NCI-H460 (cell line): ENCODE measurements around the gene UPP1. TPM values are rescaled to one million over a fixed set of nuclear protein-coding genes. Genes with fewer than 3 reads are reported as not detected.

Experiments used
- DNase-seq: peaks from one replicate; pipeline ENCODE4 v3.0.0-alpha.2; 2016; ENCODE audit warnings: low read depth; ENCODE audit errors: extremely low read depth
- total RNA-seq: library from RNA; depleted of rRNA; stranded (reverse); fragments of >200 nt; shearing (Covaris generic); gene quantifications from 2 replicates; pipeline ENCODE4 v1.2.3, GENCODE V29; 2014

UPP1 gene
- total RNA-seq, 1 experiment from 2014 or later, result 97.2 TPM

DNA sequence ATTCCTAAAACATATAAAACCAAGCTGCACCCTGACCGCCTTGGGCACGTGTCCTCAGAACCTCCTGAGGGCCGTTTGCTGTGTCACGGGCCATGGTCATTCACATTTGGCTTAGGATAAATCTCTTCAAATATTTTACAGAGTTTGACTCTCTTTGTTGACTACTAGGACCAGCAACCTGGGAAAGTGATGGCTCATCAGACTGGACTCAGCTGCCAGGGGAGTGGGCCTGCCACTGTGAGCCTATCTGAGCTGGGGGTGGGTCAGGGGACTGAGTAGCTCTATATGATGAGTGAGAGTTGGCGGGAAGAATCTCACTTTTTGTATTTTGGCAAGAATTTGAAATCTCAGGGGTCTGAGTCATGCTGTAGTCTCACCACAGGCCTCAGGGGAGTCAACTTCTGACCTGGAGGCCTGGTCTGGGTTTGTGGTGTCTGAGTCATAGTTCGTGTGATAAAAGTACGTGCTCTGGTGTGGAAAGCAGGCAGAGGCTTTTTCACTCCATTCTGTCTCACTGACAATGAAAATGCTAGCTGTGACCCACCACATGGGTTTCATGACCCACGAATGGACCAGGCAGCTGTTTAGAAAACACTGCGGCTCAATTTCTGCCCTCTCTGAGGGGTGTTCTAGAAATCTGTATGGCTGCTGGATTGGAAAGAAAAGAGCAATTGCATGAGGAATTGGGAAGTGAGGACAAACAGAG is 4.2 kb upstream of the UPP1 start:
- DNase-seq, result peak; percentile 92

DNA sequence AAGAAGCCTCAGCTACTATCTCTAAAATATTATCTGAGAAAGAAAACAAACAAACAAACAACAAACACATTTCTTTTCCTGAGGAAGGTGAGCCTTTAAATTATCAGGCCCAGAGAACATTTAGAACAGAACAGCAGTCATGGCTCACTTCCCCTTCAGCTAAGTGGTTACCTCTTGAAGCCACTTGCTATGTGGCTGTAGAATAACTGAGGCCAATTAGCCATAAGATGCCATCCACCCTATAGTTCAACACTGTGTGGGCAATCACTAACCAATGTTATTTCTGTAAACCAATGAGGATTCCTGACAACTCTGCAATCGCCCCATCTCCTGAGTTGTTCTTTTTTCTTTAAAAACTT is 3.7 kb upstream of the UPP1 start:
- no peak for DNase-seq

DNA sequence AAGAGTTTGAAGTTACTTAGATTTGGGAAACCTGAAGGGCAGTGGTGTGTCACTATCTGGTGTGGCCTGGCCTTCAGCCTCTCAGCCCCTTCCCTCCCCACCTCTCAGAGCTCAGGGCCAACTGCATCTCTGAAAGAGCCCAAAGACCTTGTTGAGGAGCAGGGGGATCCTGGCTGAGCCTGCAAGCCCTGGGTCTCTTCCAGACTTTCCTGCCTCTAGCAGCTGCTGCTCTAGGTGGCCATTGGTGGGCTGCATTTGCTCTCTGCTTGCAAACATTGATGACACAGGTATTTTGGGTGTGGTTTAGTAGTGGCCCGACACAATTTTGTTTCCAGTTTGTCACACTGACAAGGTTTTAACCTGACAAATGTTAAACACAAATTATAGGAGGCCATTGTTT is 3.1 kb upstream of the UPP1 start:
- no peak for DNase-seq

DNA sequence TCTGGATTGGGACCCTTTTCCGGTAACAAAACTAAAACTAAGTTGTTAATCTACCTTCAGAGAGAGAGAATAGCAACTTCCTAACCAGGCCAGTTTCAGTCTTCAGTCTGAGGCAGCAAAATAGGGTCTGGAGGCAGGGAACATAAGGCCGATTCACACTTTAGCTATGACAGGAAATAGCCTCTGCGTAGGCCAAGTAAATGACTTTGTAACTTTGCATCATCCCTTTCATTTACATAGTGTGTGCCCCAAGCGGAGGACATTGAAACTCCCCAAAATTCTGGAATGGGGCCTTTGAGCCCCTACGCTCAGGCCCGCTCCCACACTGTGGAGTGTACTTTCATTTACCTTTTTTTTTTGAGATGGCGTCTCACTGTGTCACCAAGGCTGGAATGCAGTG is 1.7 kb upstream of the UPP1 start:
- DNase-seq, result peak; percentile 69

DNA sequence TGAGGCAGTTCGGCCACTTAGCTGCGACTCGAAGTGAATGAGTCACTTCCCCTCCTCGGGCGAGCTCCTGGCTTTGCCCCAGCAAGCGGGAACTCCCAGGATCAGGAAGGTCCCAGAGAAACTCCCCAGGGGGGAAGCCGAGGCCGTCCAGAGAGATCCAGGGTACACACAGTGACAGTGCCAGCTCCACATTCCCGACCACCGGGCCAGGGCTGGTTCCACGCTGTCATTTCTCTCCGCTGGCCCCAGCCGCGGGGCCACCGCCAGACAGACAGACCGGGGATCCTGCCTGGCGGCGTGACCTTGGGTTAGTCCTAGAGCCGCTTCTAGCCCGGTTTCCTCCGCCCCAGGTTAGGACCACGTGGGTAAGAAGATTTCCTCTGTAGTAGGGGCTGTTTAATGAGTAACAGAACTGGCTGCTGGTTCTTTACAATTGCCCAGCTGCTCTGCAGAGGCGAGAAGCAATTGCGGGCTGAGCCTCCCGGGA is 463 bp upstream of the UPP1 start:
- peak; percentile 92 for DNase-seq

DNA sequence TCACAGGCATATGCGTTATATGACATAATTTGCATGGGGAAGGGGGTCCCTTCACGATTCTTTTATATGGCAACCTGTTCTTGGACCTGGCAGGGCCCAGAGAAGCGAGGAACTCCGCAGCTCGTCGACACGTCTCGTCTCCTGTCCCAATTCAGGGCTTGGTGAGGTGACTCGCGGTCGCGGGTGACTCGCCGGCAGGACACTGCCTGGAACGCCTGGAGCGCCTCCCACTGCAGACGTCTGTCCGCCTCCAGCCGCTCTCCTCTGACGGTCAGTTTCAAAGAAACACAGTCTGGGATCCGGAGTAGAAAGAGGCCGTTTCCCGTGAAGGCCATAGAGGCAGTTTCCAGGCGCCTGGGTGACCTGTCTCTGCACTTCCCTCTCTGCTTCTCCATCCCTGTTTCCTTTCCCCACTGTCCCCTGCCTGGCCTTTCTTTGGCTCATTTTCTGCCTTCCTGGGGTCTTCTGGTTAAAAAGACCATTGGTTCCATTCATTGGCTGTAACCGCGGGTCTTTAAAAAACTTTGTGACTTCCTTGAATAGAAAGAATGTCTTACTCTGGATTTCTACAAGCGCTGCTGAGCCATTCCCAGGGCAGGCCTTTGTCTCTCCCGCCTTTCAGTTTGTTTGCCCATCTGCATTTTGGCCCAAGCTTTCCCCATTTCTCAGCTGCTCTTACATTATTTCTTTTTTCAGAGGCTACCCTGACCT is 1.2 kb downstream of the UPP1 start:
- DNase-seq, result no peak

DNA sequence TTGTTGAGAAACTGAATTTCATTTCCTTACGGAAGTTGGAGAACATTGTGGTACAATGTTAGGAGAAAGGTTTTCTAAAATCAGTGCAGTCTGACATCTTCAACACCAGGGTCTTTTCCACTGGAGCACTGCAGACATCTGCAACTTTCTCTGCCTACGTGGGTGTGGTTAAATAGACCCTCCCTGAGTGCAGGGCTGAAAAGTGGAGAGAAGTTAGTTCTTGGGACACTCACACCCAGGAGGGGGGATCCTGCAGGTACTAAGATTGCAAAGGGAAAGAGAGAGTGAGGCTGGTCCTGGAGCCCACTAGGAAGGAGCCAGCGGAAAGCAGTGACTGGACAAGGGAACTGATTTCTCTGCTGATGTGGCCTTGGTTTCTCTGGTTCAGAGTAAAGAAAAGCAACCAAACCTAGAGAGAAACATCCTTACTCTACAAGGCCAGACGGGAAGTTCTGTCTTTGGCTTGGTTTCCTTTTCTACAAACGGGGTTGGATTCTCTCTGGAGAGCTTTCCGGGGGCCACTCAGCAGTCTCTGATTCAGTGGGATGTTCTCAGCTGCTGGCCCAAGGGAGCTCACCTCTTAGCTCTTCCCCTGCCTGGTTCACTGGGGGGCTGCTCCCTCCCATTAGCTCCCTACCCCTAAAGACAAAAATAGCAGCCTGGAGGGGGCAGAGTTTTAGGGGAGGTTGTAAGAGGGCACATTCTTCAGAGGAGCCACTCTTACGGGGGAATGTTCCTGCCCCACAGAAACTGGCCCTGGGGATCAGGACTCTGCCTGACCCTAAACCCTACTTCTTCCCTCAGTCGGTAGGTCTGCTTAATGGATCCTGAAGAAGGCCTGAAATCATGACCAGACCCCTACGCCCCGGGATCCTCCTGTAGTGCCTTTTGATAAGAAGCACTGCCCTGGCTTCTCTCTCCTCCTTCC is 2.7 kb downstream of the UPP1 start:
- DNase-seq, result no peak

DNA sequence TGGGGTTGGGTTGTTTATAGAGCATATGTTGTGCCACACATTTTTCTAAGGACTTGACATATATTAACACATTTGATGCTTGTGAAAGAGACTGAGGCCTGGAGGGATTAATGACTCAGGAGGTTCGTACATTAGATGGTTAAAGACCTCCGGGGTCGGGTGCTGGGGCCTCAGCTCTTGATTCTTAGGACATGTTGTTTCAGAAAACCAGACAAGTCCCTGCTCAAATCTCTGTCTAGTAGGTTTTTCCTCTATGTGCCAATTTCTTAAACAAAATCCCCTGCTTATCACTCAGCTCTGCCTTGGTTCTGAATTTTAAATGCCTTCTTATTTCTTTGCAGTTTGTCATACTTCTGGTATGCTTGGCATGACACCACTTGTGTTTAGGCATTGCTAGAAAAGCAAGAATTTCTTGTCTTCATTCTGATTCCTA is 5.8 kb downstream of the UPP1 start:
- no peak for DNase-seq

DNA sequence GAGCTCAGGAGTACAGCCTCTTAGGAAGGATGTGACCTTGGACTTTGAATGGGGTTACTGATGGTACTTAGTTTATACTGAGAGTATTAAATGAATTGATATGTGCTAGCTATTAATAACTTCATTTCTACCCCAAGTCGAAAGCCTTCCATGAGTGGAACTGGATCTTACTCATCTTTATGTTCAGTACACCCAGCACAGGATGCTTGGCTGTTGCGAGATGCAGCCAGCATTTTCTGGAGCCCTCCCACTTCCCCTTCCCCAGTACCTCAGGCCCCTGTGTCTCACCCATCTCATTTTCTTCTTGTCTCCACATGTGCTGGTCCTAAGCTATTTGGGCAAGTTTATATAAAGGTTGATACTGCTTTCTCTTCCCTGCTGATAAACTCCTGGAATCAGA is 7.2 kb downstream of the UPP1 start:
- DNase-seq, result no peak

DNA sequence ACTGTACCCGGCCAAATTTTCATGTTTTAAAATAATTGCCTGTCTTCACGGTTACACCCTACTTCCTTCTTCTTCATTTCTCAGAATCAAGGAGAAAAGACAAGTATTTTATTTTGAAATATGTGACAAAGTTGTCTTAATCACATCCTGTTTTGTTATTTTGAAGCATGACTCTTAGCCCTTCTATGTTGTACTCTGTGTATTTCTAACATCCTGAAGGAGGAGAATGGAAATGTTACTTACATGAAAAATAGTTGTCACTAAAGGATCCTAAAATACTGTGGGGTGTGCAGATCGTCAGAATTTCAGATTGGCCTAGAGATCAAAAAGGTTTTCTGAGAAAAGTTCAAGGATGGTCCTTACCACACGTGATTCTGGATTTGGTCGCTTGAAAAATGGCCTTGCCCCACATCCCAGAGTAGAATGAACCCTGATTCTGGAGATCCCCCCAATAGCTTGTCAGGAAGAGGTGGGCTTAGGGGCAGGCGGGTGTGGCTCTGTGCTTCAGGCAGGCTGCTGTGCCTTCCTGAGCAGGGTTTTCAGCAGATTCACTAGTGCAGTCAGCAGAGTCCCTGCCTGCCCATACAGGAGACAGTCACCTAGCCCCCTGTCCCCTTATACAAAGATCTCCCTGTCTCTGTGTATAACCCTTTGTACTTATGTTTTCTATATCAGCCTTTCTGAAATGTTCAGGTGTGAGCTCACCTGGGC is 8.6 kb downstream of the UPP1 start:
- no peak for DNase-seq

DNA sequence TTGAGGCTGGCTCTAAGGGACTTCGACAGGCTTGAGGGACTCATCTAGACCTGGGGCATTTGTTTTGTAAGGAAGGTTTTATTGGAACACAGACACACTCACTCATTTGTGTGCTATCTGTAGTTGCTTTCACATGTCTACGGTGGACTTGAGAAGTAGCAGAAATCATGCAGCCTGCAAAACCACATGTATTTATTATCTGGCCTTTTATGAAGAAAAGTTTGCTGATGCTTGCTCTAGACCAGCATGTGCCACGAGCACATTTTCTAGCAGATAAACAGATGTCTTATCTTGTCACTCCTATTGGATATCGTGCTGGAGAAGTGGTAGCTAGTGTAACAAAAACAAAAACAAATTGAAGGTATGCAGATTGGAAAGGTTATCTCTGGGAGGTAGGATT is 9.8 kb downstream of the UPP1 start:
- DNase-seq, result no peak

DNA sequence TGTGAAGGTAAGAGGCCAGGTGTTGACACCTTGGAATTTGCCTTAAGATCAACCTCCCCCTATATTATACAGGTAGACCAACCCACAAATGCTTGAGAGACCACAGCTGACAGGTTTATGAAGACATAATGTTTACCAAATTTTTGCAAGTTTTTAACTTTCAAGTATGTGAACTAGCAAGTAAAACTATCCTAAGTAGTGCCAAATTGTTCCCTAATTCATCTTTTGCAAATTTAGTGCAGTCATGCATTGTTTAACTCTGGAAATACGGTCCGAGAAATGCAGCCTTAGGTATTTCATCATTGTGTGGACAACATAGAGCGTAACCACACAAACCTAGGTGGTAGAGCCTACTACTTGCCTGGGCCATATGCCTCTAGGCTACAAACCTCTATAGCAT is 10.7 kb downstream of the UPP1 start:
- DNase-seq, result no peak

DNA sequence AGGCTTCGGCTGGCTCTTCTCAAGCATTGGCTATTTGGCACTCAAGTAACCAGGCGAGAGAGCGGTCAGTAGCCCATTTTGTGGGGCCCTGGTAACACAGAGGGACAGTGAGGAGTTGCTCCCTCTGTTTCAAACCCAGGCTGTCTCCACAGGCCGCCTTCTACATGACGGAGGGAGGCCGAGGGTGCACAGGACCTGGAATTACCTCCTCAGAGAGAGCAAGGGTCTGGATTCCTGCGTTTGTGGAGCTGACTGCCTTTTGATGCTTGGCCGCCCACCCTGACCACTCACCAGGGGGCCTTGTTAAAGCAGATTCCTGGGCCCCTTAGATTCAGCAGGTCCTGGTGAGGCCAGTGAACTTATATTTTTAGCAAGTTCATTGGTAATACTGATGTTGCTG is 12.3 kb downstream of the UPP1 start:
- DNase-seq, result no peak

DNA sequence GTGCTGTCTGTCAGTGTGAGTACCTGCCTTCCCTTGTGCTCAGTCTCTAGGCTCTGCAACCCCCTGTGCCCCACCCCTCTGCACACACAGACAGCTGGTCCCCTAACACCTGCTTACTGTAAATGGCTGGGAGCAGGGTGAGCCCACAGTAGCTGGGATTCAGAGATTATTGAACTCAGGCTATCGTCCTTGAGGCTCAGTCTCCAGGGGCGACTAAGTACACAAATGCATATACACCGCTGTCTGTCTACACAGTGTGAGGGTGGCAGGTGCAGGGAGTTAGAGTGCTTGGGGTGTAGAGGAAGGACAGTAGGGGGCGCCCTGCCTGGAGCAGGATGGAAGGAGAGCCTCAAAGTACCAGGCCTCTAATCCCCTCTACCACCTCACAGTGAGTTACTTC is 12.9 kb downstream of the UPP1 start:
- no peak for DNase-seq

DNA sequence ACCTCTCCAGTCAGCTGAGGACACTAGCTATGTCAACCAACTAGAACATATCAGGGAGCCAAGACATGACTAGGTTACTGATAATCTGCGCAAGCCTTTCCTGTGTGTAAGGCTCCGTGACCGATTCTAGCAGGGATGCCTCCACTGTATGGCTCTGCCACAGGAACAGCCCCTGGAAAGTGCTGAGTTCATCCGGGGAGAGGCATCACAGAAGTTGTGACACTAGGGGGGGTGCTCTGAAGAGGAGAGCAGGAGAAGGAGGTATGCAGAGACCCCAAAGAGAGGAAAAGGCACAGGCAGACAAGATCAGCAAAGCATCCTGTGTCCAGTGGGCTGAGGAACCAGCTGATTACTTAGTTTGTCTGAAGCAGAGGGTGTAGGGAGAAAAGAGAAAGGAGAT is 13.5 kb downstream of the UPP1 start:
- no peak for DNase-seq

DNA sequence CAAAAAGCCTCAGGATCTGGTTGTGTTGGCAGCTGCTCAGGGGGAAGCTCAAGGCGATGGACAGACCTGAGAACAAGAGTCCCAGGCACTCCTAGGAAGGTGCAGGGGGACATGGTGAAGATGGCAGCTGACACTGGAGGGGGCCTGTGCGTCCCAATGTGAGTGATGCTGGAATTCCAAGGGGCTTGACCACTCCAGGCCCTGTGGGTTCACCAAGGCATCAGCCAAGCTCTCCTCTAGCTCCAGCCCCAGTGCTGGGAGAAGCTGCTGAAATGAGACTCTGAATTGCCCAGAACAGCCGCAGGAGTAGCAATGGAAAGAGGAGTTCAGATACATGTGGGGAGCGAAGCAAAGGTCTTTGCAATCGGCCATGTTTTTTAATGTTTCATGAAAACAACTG is 16.0 kb downstream of the UPP1 start:
- no peak for DNase-seq

DNA sequence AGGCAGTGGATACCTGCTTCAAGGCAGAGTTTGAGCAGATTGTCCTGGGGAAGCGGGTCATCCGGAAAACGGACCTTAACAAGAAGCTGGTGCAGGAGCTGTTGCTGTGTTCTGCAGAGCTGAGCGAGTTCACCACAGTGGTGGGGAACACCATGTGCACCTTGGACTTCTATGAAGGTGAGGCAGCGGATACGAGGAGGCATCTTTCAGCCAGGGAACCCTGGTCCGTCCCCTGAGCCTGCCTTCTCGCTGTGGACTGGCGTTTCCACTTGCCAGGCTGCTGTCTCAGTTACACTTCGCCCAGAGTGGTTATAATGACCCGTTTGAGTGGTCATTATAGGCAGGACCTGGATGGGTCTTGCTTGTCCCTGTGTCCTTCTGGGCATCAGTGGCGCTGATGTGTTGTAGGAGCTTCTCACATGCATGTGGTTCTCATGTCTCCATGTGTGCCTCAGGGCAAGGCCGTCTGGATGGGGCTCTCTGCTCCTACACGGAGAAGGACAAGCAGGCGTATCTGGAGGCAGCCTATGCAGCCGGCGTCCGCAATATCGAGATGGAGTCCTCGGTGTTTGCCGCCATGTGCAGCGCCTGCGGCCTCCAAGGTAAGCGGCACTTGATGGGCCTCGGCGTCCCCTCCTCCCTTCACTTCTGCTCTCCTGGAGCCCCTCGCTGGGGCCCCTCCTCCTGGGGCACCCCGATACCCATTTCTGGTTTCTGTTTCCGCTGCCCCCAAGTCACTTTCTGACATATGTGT is 18.0 kb downstream of the UPP1 start:
- no peak for DNase-seq

DNA sequence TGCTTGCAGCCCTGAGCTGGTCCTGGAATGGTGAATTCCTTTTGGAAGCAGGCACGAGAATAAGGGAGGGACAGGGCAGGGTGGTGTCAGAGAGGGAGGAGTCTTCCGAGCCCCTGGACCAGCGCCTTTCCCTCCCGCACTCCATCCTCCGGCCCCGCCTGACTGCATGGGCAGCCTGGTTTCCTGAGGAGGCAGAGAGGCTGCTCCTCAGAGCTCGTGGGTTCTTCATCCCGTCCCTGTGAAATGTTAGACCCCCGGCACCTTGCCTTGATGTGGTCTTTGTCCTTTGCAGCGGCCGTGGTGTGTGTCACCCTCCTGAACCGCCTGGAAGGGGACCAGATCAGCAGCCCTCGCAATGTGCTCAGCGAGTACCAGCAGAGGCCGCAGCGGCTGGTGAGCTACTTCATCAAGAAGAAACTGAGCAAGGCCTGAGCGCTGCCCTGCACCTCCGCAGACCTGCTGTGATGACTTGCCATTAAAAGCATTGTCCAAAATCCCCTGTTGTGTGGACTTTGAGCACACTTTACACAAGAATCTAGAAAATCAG is 18.9 kb downstream of the UPP1 start:
- no peak for DNase-seq

DNA sequence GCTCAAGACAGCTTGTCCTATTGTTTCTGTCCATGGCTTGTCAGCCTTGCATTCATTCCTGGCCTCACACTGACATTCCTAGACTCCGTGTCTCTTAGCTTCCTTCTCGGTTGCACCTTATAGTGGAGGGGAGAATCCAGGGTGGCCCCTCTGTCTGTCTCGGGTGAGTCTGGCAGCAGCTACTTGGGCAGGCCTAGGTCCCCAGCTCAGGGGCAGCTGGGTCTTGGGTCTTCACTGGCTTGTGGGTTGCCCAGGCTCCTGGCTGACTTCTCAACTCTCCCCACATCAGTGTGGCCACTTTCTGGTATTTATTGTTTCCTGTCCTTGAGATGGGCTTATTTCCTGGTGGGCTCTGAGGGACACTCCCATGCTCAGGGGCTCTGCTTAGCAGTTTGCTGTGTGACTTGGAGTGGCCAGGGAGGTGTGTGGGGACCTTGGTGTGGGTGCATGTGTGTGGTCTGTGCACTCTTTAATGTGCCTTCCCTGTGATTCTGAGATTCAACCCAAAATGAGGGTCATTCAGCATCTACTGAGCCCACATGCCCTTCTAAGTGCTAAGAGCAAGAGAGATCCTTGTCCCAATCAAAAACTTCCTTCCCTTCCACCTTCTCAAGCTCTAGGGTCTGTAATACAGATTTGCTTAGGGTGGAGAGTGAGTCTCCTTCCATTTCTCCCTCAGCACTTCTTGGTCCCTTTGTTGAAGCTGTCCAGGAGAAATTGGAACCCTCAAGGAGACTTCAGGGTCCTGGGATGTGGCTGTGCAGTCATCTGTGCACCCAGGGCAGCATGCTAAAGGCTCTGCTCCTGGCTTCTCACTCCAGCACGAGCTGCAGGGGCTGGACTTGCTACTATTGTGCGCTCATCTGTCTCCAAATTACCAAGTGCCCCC is 20.1 kb downstream of the UPP1 start:
- no peak for DNase-seq
